HEK293 (cell line): Measurements from ENCODE around the gene CCSER2.

ENCODE experiments used
- CTCF ChIA-PET: fragments of 350-600 bp; formaldehyde crosslinking; extraction: SDS; loops from one replicate; lab custom pipeline; 2021; ENCODE audit warnings: antibody characterized with exemption; lab: Yijun Ruan, JAX
- POLR2A ChIA-PET: fragments of 300-600 bp; formaldehyde crosslinking; extraction: SDS; loops from one replicate; lab custom pipeline; 2020; ENCODE audit warnings: antibody characterized with exemption, inconsistent platforms; lab: Yijun Ruan, JAX
- H3K27ac ChIP-seq: fragments of 200-500 bp; sonication (Bioruptor generic); 2 replicates; pipeline ENCODE4 v1.5.1; 2014; ENCODE audit warnings: low read depth, low read length, control low read depth, inconsistent platforms; ENCODE audit errors: extremely low read depth
- H3K36me3 ChIP-seq, 2 experiments: fragments of 200-500 bp in 1 of 2; sonication (Bioruptor generic) in 1 of 2; 1 replicate in 1 of 2; 2 replicates in 1 of 2; pipeline ENCODE4 v1.5.1; 2014 to 2017; ENCODE audit warnings: inconsistent platforms in 2 of 2, low read length in 2 of 2; ENCODE audit not compliant: control insufficient read depth in 2 of 2, insufficient read depth in 1 of 2
- H3K4me1 ChIP-seq: fragments of 200-500 bp; sonication (Bioruptor generic); 2 replicates; pipeline ENCODE4 v1.5.1; 2014; ENCODE audit warnings: mild to moderate bottlenecking, low read length, inconsistent platforms; ENCODE audit not compliant: control insufficient read depth, insufficient read depth
- H3K4me3 ChIP-seq: 2 replicates; pipeline ENCODE4 v1.5.1; 2011; ENCODE audit warnings: low read depth, mild to moderate bottlenecking, control low read depth, low read length, moderate library complexity
- H3K9me3 ChIP-seq: fragments of 200-500 bp; sonication (Bioruptor generic); 2 replicates; pipeline ENCODE4 v1.5.1; 2014; ENCODE audit warnings: low read depth, low read length, inconsistent platforms; ENCODE audit not compliant: control insufficient read depth, insufficient read depth
- GFI1B ChIP-seq: fragments of 450-650 bp; formaldehyde crosslinking; IDR thresholded peaks from 2 replicates; pipeline ENCODE4 v1.5.1; 2016; ENCODE audit warnings: missing biosample characterization, missing genetic modification characterization
- KLF1 ChIP-seq: fragments of 450-650 bp; formaldehyde crosslinking; IDR thresholded peaks from 2 replicates; pipeline ENCODE4 v1.5.1; 2016; ENCODE audit warnings: missing biosample characterization, missing genetic modification characterization
- MEIS1 ChIP-seq: sonication (generic); formaldehyde crosslinking; IDR thresholded peaks from 2 replicates; pipeline ENCODE4 v1.8.1; 2022; ENCODE audit warnings: missing genetic modification reagents, mild to moderate bottlenecking, borderline replicate concordance
- PRDM6 ChIP-seq: fragments of 450-650 bp; formaldehyde crosslinking; IDR thresholded peaks from 2 replicates; pipeline ENCODE4 v1.5.1; 2017; ENCODE audit warnings: missing biosample characterization, missing genetic modification characterization
- SP3 ChIP-seq: fragments of 450-650 bp; formaldehyde crosslinking; IDR thresholded peaks from 2 replicates; pipeline ENCODE4 v1.5.1; 2016; ENCODE audit warnings: missing biosample characterization, missing genetic modification characterization
- WT1 ChIP-seq: fragments of 450-650 bp; formaldehyde crosslinking; IDR thresholded peaks from 2 replicates; pipeline ENCODE4 v1.5.1; 2016; ENCODE audit warnings: missing biosample characterization, missing genetic modification characterization
- ZBTB20 ChIP-seq: fragments of 450-650 bp; formaldehyde crosslinking; IDR thresholded peaks from 2 replicates; pipeline ENCODE4 v1.5.1; 2016; ENCODE audit warnings: missing biosample characterization, missing genetic modification characterization
- ZBTB21 ChIP-seq: fragments of 450-650 bp; formaldehyde crosslinking; IDR thresholded peaks from 2 replicates; pipeline ENCODE4 v1.5.1; 2017; ENCODE audit warnings: missing biosample characterization, missing genetic modification characterization
- ZNF132 ChIP-seq: fragments of 450-650 bp; formaldehyde crosslinking; IDR thresholded peaks from 2 replicates; pipeline ENCODE4 v1.5.1; 2017; ENCODE audit warnings: missing biosample characterization, missing genetic modification characterization, borderline replicate concordance
- ZNF133 ChIP-seq: fragments of 450-650 bp; formaldehyde crosslinking; IDR thresholded peaks from 2 replicates; pipeline ENCODE4 v1.5.1; 2016; ENCODE audit warnings: missing biosample characterization, missing genetic modification characterization
- ZNF146 ChIP-seq: fragments of 450-650 bp; formaldehyde crosslinking; IDR thresholded peaks from 2 replicates; pipeline ENCODE4 v1.5.1; 2016; ENCODE audit warnings: missing biosample characterization, missing genetic modification characterization
- ZNF184 ChIP-seq: fragments of 450-650 bp; IDR thresholded peaks from 2 replicates; pipeline ENCODE4 v1.5.1; 2018; ENCODE audit warnings: missing biosample characterization, mild to moderate bottlenecking, missing genetic modification characterization
- ZNF223 ChIP-seq: fragments of 450-650 bp; formaldehyde crosslinking; IDR thresholded peaks from 2 replicates; pipeline ENCODE4 v1.5.1; 2016; ENCODE audit warnings: missing biosample characterization, missing genetic modification characterization
- ZNF280C ChIP-seq: fragments of 450-650 bp; formaldehyde crosslinking; IDR thresholded peaks from 2 replicates; pipeline ENCODE4 v1.5.1; 2016; ENCODE audit warnings: missing biosample characterization, missing genetic modification characterization
- ZNF37A ChIP-seq: fragments of 450-650 bp; IDR thresholded peaks from 2 replicates; pipeline ENCODE4 v1.5.1; 2018; ENCODE audit warnings: missing biosample characterization, missing genetic modification characterization
- ZNF394 ChIP-seq: fragments of 450-650 bp; formaldehyde crosslinking; IDR thresholded peaks from 2 replicates; pipeline ENCODE4 v1.5.1; 2016; ENCODE audit warnings: missing biosample characterization, missing genetic modification characterization, mild to moderate bottlenecking, moderate library complexity, borderline replicate concordance
- ZNF398 ChIP-seq: fragments of 450-650 bp; formaldehyde crosslinking; IDR thresholded peaks from 2 replicates; pipeline ENCODE4 v1.5.1; 2017; ENCODE audit warnings: missing biosample characterization, missing genetic modification characterization
- ZNF558 ChIP-seq: fragments of 450-650 bp; formaldehyde crosslinking; IDR thresholded peaks from 2 replicates; pipeline ENCODE4 v1.5.1; 2016; ENCODE audit warnings: missing biosample characterization, missing genetic modification characterization
- ZNF560 ChIP-seq: fragments of 450-650 bp; formaldehyde crosslinking; IDR thresholded peaks from 2 replicates; pipeline ENCODE4 v1.5.1; 2017; ENCODE audit warnings: missing biosample characterization, missing genetic modification characterization, borderline replicate concordance
- ZNF623 ChIP-seq: fragments of 450-650 bp; formaldehyde crosslinking; IDR thresholded peaks from 2 replicates; pipeline ENCODE4 v1.5.1; 2016; ENCODE audit warnings: missing biosample characterization, missing genetic modification characterization
- ZNF624 ChIP-seq: fragments of 450-650 bp; formaldehyde crosslinking; IDR thresholded peaks from 2 replicates; pipeline ENCODE4 v1.5.1; 2017; ENCODE audit warnings: missing biosample characterization, missing genetic modification characterization
- ZNF654 ChIP-seq: fragments of 450-650 bp; formaldehyde crosslinking; IDR thresholded peaks from 2 replicates; pipeline ENCODE4 v1.5.1; 2016; ENCODE audit warnings: low read depth, missing biosample characterization, missing genetic modification characterization
- ZNF660 ChIP-seq: fragments of 450-650 bp; IDR thresholded peaks from 2 replicates; pipeline ENCODE4 v1.5.1; 2018; ENCODE audit warnings: missing biosample characterization, mild to moderate bottlenecking, missing genetic modification characterization

CCSER2 gene

DNA sequence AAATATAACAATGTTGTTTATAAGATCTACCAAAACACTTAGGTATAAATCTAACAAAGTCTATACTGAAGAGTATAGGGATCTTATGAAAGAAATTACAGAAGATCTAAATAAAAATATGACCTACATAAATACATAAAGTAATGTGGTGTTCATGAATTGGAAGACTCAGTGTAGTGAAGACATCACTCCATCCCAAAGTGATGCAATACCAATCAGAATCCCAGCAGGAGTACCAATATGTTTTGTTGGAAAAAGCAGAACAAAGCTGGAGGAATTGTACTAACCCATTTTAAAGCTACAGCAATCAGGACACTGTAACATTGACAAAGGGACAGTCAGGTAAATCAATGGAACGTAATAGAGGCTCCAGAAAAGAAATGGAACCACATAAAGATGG is 76.4 kb downstream of the CCSER2 start:
- Histone ChIP-seq H3K9me3 (no peaks in the 10 kb centered on the region), H3K36me3 (no peaks in the 10 kb centered on the region; a peak in 1 of 3 replicates), H3K4me1 (no peaks in the 10 kb centered on the region), H3K27ac (no peak overlapping the region), H3K4me3 (no peak overlapping the region)
- ChIA-PET CTCF (interaction anchor here (1.2 kb wide), 1 partner anchor 30 kb away, joined by 3 read pairs; no protein-coding TSS in a partner anchor), POLR2A (interaction anchor here (0.7 kb wide), 1 partner anchor 10 kb away, joined by 3 read pairs; no protein-coding TSS in a partner anchor)
- no peak for TF ChIP-seq SP3 (tag by site-specific recombination)
- TF ChIP-seq ZNF398 (tag by site-specific recombination), result no peak
- no peak for TF ChIP-seq ZBTB21 (tag by site-specific recombination)
- no peak for TF ChIP-seq ZNF558
- no peak for TF ChIP-seq KLF1 (tag by site-specific recombination)
- TF ChIP-seq ZNF560, result no peak
- no peak for TF ChIP-seq ZNF133 (tag by site-specific recombination)
- TF ChIP-seq ZNF654, result no peak
- TF ChIP-seq ZNF37A (tag by site-specific recombination), result no peak
- TF ChIP-seq PRDM6 (tag by site-specific recombination), result no peak
- no peak for TF ChIP-seq ZNF660 (tag by site-specific recombination)
- TF ChIP-seq ZNF223 (tag by site-specific recombination), result no peak
- TF ChIP-seq WT1 (tag by site-specific recombination), result no peak
- no peak for TF ChIP-seq MEIS1 (CRISPR knock-in tag)
- TF ChIP-seq ZNF623 (tag by site-specific recombination), result no peak
- no peak for TF ChIP-seq ZNF280C (tag by site-specific recombination)
- no peak for TF ChIP-seq ZNF132 (tag by site-specific recombination)
- TF ChIP-seq, all 188 proteins: peak for 0

DNA sequence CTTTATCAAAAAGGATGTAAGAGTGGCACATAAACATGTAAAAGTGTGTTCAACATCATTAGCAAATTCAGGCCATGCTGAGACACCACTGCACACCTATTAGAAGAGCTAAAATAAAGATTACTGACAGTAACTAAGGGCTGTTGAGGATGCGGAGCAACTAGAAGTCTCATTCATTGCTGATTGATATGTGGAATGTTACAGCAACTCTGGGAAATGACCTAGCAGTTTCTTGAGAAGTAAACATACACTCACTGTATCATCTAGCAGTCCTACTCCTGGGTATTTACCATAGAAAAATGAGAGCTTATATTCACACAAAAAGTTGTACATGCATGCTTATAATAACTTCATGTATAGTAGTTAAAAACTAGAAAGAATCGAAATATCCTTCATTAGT is 77.3 kb downstream of the CCSER2 start:
- H3K4me1 ChIP-seq, result no peaks in the 10 kb centered on the region

More for the DNA sequence above, 77.3 kb downstream of the CCSER2 start:
- ChIA-PET CTCF (no interaction called here), POLR2A (no interaction called here)
- Histone ChIP-seq H3K9me3 (no peaks in the 10 kb centered on the region), H3K27ac (no peak overlapping the region), H3K36me3 (no peaks in the 10 kb centered on the region; a peak in 1 of 3 replicates), H3K4me3 (no peak overlapping the region)
- TF ChIP-seq ZNF624 (tag by site-specific recombination) (no peak), GFI1B (tag by site-specific recombination) (no peak), ZNF146 (tag by site-specific recombination) (no peak), ZNF394 (tag by site-specific recombination) (no peak), ZNF184 (no peak), ZBTB20 (tag by site-specific recombination) (no peak)
